Measurements from ENCODE around the gene FCN3. TPM values are rescaled to one million over a fixed set of nuclear protein-coding genes. Genes with fewer than 3 reads are reported as not detected.
A peak's percentile ranks its signal among the peaks of the same experiment; 100 is the strongest.

The FCN3 gene
- total and polyA plus RNA-seq, 10 of the 15 experiments (the other 5 are each of a cell fraction or from before 2014, with no cell fraction given) = 0.28 TPM; not detected in 9

GRCh38 chr1:27402349-27402754 lies 27.7 kb upstream of the FCN3 start (continued):
- 0 out of 2 replicates have a peak, but pooled peaks have one; percentile 53 for TF ChIP-seq POLR2AphosphoS2 (IDR thresholded peaks at IDR 0.05; ENCODE audit: low read depth, low read length)
- TF ChIP-seq YY1 (IDR thresholded peaks at IDR 0.05; ENCODE audit: low read depth, low read length) = 0 out of 2 replicates have a peak, but pooled peaks have one; percentile 9
- peak; percentile 37 to 48 (median 43); a peak in 4 of 6 replicates for TF ChIP-seq CTCF (IDR thresholded peaks at IDR 0.05 in 2 of 3, conservative IDR thresholded peaks at IDR 0.05 in 1 of 3; ENCODE audit: control insufficient read depth in 2 of 3, extremely low read depth in 1 of 3, insufficient read depth in 1 of 3, low read depth in 3 of 3, low read length in 3 of 3)
- no peak for TF ChIP-seq SREBF1 (IDR thresholded peaks at IDR 0.05; ENCODE audit: low read length)
- no peak for TF ChIP-seq E2F4 (IDR thresholded peaks at IDR 0.05; ENCODE audit: low read depth, low read length)

- Histone ChIP-seq H4K20me1 (ENCODE audit: control insufficient read depth, insufficient read depth) (no peaks in the 10 kb centered on the region), H3K4me1 (ENCODE audit: control insufficient read depth, insufficient read depth, low read length) (peaks cover 16% of the 10 kb centered on the region), H3K4me2 (ENCODE audit: control insufficient read depth, insufficient read depth) (no peak overlapping the region), H3K27me3 (replicated peaks in 1 of 2; ENCODE audit: control insufficient read depth in 2 of 2, insufficient read depth in 2 of 2, low read length in 1 of 2) (no peaks in the 10 kb centered on the region), H3K9me3 (replicated peaks; ENCODE audit: control insufficient read depth, insufficient read depth, low read length) (no peaks in the 10 kb centered on the region), H3K27ac (ENCODE audit: control insufficient read depth, insufficient read depth) (no peak overlapping the region), H3K4me3 (no peak overlapping the region), H2AFZ (ENCODE audit: control insufficient read depth, low read depth, low read length) (no peak overlapping the region), H3K79me2 (ENCODE audit: control insufficient read depth, insufficient read depth, low read length) (no peaks in the 10 kb centered on the region), H3K9ac (ENCODE audit: control insufficient read depth, insufficient read depth, low read length) (no peak overlapping the region), H3K36me3 (ENCODE audit: control insufficient read depth in 2 of 2, insufficient read depth in 2 of 2, low read length in 1 of 2) (peaks cover 0 to under 1% of the 10 kb centered on the region in 2 experiments; a peak in 3 of 4 replicates)
- ChIA-PET RAD21 (ENCODE audit: unreplicated experiment) (interaction anchor here (3.6 kb wide), 1 partner anchor 205 kb away, joined by 34 read pairs; the partner anchor contains the start of gene AHDC1), SMC1A (ENCODE audit: uncharacterized antibody, unreplicated experiment) (interaction anchor here (0.7 to 2.4 kb wide), 3 partner anchors 12 to 269 kb away, joined by 3 to 9 read pairs (median 3); no protein-coding TSS in a partner anchor), POLR2A (interaction anchor here (0.6 kb wide), 1 partner anchor 107 kb away, joined by 4 read pairs; no protein-coding TSS in a partner anchor), CTCF (interaction anchor here (1.2 to 13.5 kb wide), 6 partner anchors 14 to 206 kb away, joined by 3 to 265 read pairs (median 15); partner anchors contain the start of gene AHDC1)
- intact Hi-C loops (cut with micrococcal nuclease; ENCODE audit: unreplicated experiment) (no loop called here), in situ Hi-C loops (cut with MboI) (no loop called here)
- DNase-seq (ENCODE audit: low read depth, low spot score) = no peak
- no TSS peak for BruUV-seq (replicated peaks)
- TF ChIP-seq POLR2AphosphoS2 (IDR thresholded peaks at IDR 0.05; ENCODE audit: low read depth, low read length) = peak; percentile 3; the same call in 1 of the 2 replicates
- TF ChIP-seq ZNF217 (IDR thresholded peaks at IDR 0.05) = no peak
- ATAC-seq = no peak
- no peak for FAIRE-seq
- WGBS (ENCODE audit: insufficient coverage, insufficient replicate concordance, low lambda C conversion rate, missing lambda C conversion rate) = 90% methylated on average over 5 of the region's 5 CpGs
Observed at GRCh38 chr1:27400963-27401341, 26.3 kb upstream of the FCN3 start.

All from GM12878 (cell line).